Suprapubic skin (tissue), 3 donors: ENCODE results near the gene PLXNB1.

ENCODE experiments used
- CTCF ChIP-seq, 2 donors: fragments of 200-600 bp in 1 of 2; fragments of 450-650 bp in 1 of 2; sonication (generic) in 1 of 2; IDR thresholded peaks; one replicate each; pipeline ENCODE4 v1.5.1; 2016 to 2019; ENCODE audit warnings: antibody characterized with exemption in 2 of 2, mild to moderate bottlenecking in 1 of 2, moderate library complexity in 1 of 2
- POLR2A ChIP-seq, 2 donors: fragments of 450-650 bp; IDR thresholded peaks; one replicate each; pipeline ENCODE4 v1.6.1; 2017; ENCODE audit warnings: antibody characterized with exemption in 2 of 2, mild to moderate bottlenecking in 2 of 2, moderate library complexity in 2 of 2

- TF ChIP-seq CTCF (IDR thresholded peaks at IDR 0.05): no peak
- TF ChIP-seq POLR2A (IDR thresholded peaks at IDR 0.05): no peak
Observed at GRCh38 chr3:48469046-48469915, 39.4 kb upstream of the PLXNB1 start.
